RWPE2 (cell line): ENCODE data around the gene ECE1.

Source experiments
- ATAC-seq: fragments of 200-7000 bp; cut with Tn5 transposase; 3 replicates; pipeline ENCODE4 v1.9.1; 2021; ENCODE audit warnings: low read depth
- DNase-seq: peaks from one replicate; pipeline ENCODE4 v3.0.0-alpha.2; 2020; ENCODE audit warnings: low spot score
- H3K27ac ChIP-seq: fragments of 450-650 bp; 2 replicates; pipeline ENCODE4 v1.5.1; 2017; ENCODE audit warnings: mild to moderate bottlenecking; ENCODE audit not compliant: poor library complexity, severe bottlenecking
- H3K27me3 ChIP-seq: fragments of 250-450 bp; sonication (Bioruptor Pico); 2 replicates; pipeline ENCODE4 v1.5.1; 2021; ENCODE audit warnings: mild to moderate bottlenecking, moderate library complexity; ENCODE audit not compliant: insufficient read depth, poor library complexity, severe bottlenecking
- H3K36me3 ChIP-seq: fragments of 250-450 bp; sonication (Bioruptor Pico); 2 replicates; pipeline ENCODE4 v1.5.1; 2020; ENCODE audit warnings: low read depth, mild to moderate bottlenecking, moderate library complexity
- H3K4me1 ChIP-seq: fragments of 250-450 bp; sonication (Bioruptor Pico); 2 replicates; pipeline ENCODE4 v1.5.1; 2021; ENCODE audit warnings: mild to moderate bottlenecking, moderate library complexity; ENCODE audit not compliant: insufficient read depth, poor library complexity, severe bottlenecking
- H3K4me3 ChIP-seq: fragments of 250-450 bp; sonication (Bioruptor Pico); 2 replicates; pipeline ENCODE4 v1.5.1; 2021; ENCODE audit warnings: mild to moderate bottlenecking, moderate library complexity; ENCODE audit not compliant: severe bottlenecking
- H3K9me3 ChIP-seq: fragments of 250-450 bp; sonication (Bioruptor Pico); 2 replicates; pipeline ENCODE4 v1.5.1; 2021; ENCODE audit warnings: mild to moderate bottlenecking, moderate library complexity; ENCODE audit not compliant: severe bottlenecking
- CTCF ChIP-seq: fragments of 450-650 bp; IDR thresholded peaks from one replicate; pipeline ENCODE4 v1.5.1; 2017; ENCODE audit warnings: mild to moderate bottlenecking, moderate library complexity; ENCODE audit not compliant: poor library complexity, severe bottlenecking

The ECE1 gene

GRCh38 chr1:21257431-21258135, 32.7 kb downstream of the ECE1 start:
- ATAC-seq: peak; percentile 45
- Histone ChIP-seq H3K27ac (no peak overlapping the region), H3K36me3 (peaks cover 24% of the 10 kb centered on the region)

GRCh38 chr1:21256776-21257175, 33.5 kb downstream of the ECE1 start:
- Histone ChIP-seq H3K36me3 (peaks cover 24% of the 10 kb centered on the region), H3K9me3 (no peaks in the 10 kb centered on the region), H3K27ac (no peak overlapping the region), H3K4me3 (no peak overlapping the region), H3K4me1 (peaks cover 23% of the 10 kb centered on the region), H3K27me3 (no peaks in the 10 kb centered on the region)
- ATAC-seq (no peak), DNase-seq (no peak)
- TF ChIP-seq CTCF: no peak

More at GRCh38 chr1:21257431-21258135, 32.7 kb downstream of the ECE1 start:
- no peaks in the 10 kb centered on the region for H3K27me3 ChIP-seq
- no peak for TF ChIP-seq CTCF
- no peaks in the 10 kb centered on the region for H3K9me3 ChIP-seq
- DNase-seq: no peak
- H3K4me3 ChIP-seq: no peak overlapping the region
- H3K4me1 ChIP-seq: peaks cover 24% of the 10 kb centered on the region

GRCh38 chr1:21255943-21256320, 34.3 kb downstream of the ECE1 start:
- Histone ChIP-seq H3K27ac (no peak overlapping the region), H3K27me3 (no peaks in the 10 kb centered on the region), H3K36me3 (peaks cover 24% of the 10 kb centered on the region)

DNA sequence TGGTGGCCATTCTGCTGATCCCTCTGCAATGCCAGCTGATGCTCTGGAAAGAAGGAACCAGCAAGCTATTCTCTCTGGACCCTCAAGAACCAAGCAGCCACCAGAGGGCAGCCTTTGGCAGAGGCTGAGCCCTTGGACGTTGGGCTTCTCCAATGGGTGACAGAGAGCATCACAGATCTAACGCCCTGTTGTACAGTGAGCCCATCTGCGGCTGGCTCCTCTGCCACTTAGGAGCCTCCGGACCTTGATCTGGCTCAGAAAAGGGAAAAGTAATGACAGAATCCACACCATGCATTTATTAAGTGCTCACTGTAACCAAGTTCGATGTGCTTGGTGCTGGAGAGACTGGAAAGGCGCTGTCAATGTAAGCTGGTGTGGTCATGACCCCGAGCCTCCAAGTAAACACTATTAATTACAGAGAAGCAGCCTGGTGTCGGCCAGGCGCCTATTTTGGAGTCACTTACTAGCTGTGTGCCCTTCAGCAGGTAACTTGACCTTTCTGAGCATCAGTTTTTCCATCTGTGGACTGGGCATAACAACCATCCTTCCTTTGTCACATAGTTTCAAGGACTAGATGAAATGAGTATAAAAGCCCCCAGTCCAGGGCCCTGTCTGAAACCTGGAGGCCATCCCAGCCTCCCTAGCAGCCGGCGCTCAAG, 34.9 kb downstream of the ECE1 start:
- Histone ChIP-seq H3K27ac (no peak overlapping the region), H3K36me3 (peaks cover 24% of the 10 kb centered on the region), H3K4me1 (peaks cover 16% of the 10 kb centered on the region), H3K4me3 (no peak overlapping the region), H3K27me3 (no peaks in the 10 kb centered on the region), H3K9me3 (no peaks in the 10 kb centered on the region)
- peak; percentile 75 for ATAC-seq
- DNase-seq: no peak
- TF ChIP-seq CTCF: peak; percentile 85

More at GRCh38 chr1:21255943-21256320, 34.3 kb downstream of the ECE1 start:
- no peak for DNase-seq
- no peak for TF ChIP-seq CTCF
- no peak overlapping the region for H3K4me3 ChIP-seq
- peaks cover 16% of the 10 kb centered on the region for H3K4me1 ChIP-seq
- ATAC-seq: no peak
- H3K9me3 ChIP-seq: no peaks in the 10 kb centered on the region

DNA sequence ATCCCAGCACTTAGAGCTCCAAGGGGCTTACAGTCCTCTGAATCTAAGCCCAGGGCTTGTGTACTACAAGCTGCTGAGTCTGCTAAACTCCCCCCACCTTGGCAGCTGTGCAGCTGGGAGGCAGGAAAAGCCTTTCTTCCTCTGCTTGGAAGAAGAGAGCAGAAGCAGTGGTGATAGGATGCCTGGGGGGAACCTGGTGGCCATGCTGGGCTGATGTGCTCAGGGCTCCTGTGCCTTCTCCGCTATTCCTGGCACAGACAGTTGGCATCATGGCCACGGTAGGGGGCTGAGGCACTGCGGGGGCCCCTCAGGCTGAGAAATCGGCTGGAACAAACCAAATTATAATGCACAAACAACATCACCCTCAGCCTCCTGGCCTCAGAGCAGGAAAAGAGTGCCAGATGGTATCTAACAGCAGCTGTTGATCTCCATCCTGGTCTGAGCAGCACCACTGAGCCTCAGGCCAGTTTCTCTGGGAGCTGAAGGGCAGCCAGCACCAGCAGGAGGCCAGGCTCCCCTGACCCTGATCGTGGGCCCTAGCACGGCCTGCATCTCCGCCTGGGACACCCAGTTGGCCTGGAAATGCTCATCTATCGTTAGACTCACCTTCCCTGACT, 35.8 kb downstream of the ECE1 start:
- H3K4me1 ChIP-seq: peaks cover 16% of the 10 kb centered on the region
- no peak for TF ChIP-seq CTCF
- no peaks in the 10 kb centered on the region for H3K9me3 ChIP-seq
- no peak for DNase-seq
- no peaks in the 10 kb centered on the region for H3K27me3 ChIP-seq
- H3K36me3 ChIP-seq: peaks cover 24% of the 10 kb centered on the region
- H3K27ac ChIP-seq: no peak overlapping the region
- H3K4me3 ChIP-seq: no peak overlapping the region
- ATAC-seq: no peak
